ENCODE measurements around the gene ZBTB39. TPM values are rescaled to one million over a fixed set of nuclear protein-coding genes. Genes with fewer than 3 reads are reported as not detected.

Gene ZBTB39
- total RNA-seq, 1 experiment from 2014 or later = 5.2 TPM

- peak within 1 kb of the TSS; percentile 46 for H3K4me3 Mint-ChIP-seq (ENCODE audit: unreplicated experiment)
- no peaks in the 10 kb centered on the region for H3K27me3 Mint-ChIP-seq (ENCODE audit: insufficient read depth, unreplicated experiment)
Observed at GRCh38 chr12:56957229-56958052, 48.9 kb downstream of the ZBTB39 start, which contains the start of gene RDH16. TSS of gene RDH16 (minus strand) at chr12:56957608. CDS start at chr12:56957462, 146 bp downstream.

GRCh38 chr12:56955631-56956256 is 50.6 kb downstream of the ZBTB39 start:
- Mint-ChIP-seq H3K36me3 (ENCODE audit: insufficient read depth, unreplicated experiment) (no peaks in the 10 kb centered on the region), H3K27me3 (ENCODE audit: insufficient read depth, unreplicated experiment) (no peaks in the 10 kb centered on the region), H3K9me3 (ENCODE audit: unreplicated experiment) (no peaks in the 10 kb centered on the region), H3K4me3 (ENCODE audit: unreplicated experiment) (no peak overlapping the region), H3K27ac (ENCODE audit: low read depth, unreplicated experiment) (no peak overlapping the region), H3K4me1 (ENCODE audit: insufficient read depth, unreplicated experiment) (peaks cover 28% of the 10 kb centered on the region)
- no peak for TF ChIP-seq CTCF (IDR thresholded peaks at IDR 0.05; ENCODE audit: unreplicated experiment)
- DNase-seq (ENCODE audit: unreplicated experiment) = peak; percentile 65
- BruUV-seq (replicated peaks) = no TSS peak
- intact Hi-C loops (cut with micrococcal nuclease) = no loop called here
- ChIA-PET POLR2A (interaction anchor here (0.5 to 0.7 kb wide), 3 partner anchors 272 to 478 kb away, joined by 3 to 4 read pairs (median 3); no protein-coding TSS in a partner anchor), CTCF (interaction anchor here (0.5 to 1.3 kb wide), 2 partner anchors 32 to 84 kb away, joined by 3 to 4 read pairs; no protein-coding TSS in a partner anchor)

More at GRCh38 chr12:56957229-56958052, 48.9 kb downstream of the ZBTB39 start, which contains the start of gene RDH16:
- H3K9me3 Mint-ChIP-seq (ENCODE audit: unreplicated experiment) = no peaks in the 10 kb centered on the region
- H3K4me1 Mint-ChIP-seq (ENCODE audit: insufficient read depth, unreplicated experiment) = peaks cover 28% of the 10 kb centered on the region
- TF ChIP-seq CTCF (IDR thresholded peaks at IDR 0.05; ENCODE audit: unreplicated experiment) = no peak
- ChIA-PET POLR2A (interaction anchor here (0.6 to 2.1 kb wide), 7 partner anchors 10 to 587 kb away, joined by 3 to 6 read pairs (median 5); no protein-coding TSS in a partner anchor), CTCF (interaction anchor here (0.6 to 1.4 kb wide), 4 partner anchors 30 to 140 kb away, joined by 3 to 5 read pairs (median 4); no protein-coding TSS in a partner anchor)
- intact Hi-C loops (cut with micrococcal nuclease) = no loop called here
- BruUV-seq (replicated peaks) = no TSS peak
- DNase-seq (ENCODE audit: unreplicated experiment) = peak; percentile 90
- no peak within 1 kb of the TSS for H3K27ac Mint-ChIP-seq (ENCODE audit: low read depth, unreplicated experiment)
- no peaks in the 10 kb centered on the region for H3K36me3 Mint-ChIP-seq (ENCODE audit: insufficient read depth, unreplicated experiment)

- Mint-ChIP-seq H3K36me3 (ENCODE audit: insufficient read depth, unreplicated experiment) (no peaks in the 10 kb centered on the region), H3K27me3 (ENCODE audit: insufficient read depth, unreplicated experiment) (no peaks in the 10 kb centered on the region), H3K4me1 (ENCODE audit: insufficient read depth, unreplicated experiment) (peaks cover 34% of the 10 kb centered on the region), H3K9me3 (ENCODE audit: unreplicated experiment) (no peaks in the 10 kb centered on the region), H3K27ac (ENCODE audit: low read depth, unreplicated experiment) (no peak overlapping the region), H3K4me3 (ENCODE audit: unreplicated experiment) (no peak overlapping the region)
- TF ChIP-seq CTCF (IDR thresholded peaks at IDR 0.05; ENCODE audit: unreplicated experiment) = no peak
- BruUV-seq (replicated peaks) = no TSS peak
- ChIA-PET POLR2A (interaction anchor here (0.6 to 0.7 kb wide), 2 partner anchors 330 to 478 kb away, joined by 3 to 4 read pairs; no protein-coding TSS in a partner anchor), CTCF (no interaction called here)
- no peak for DNase-seq (ENCODE audit: unreplicated experiment)
- intact Hi-C loops (cut with micrococcal nuclease) = no loop called here
Observed at GRCh38 chr12:56954958-56955355, 51.4 kb downstream of the ZBTB39 start.

Data from MCF 10A (cell line).